Ascending aorta (tissue), 2 donors: ENCODE results near the gene COL20A1. TPM values are rescaled to one million over a fixed set of nuclear protein-coding genes. Genes with fewer than 3 reads are reported as not detected.

Experiments used
- DNase-seq, 2 donors: peaks; one replicate each; pipeline ENCODE4 v3.0.0-alpha.2; 2019; ENCODE audit warnings: low spot score in 2 of 2
- H3K27ac ChIP-seq, 2 donors: fragments of 200-600 bp; sonication (generic); one replicate each; pipeline ENCODE4 v1.5.1; 2016 to 2017; ENCODE audit warnings: mild to moderate bottlenecking in 1 of 2
- H3K27me3 ChIP-seq: fragments of 200-600 bp; sonication (generic); one replicate; pipeline ENCODE4 v1.5.1; 2017
- H3K36me3 ChIP-seq, 2 donors: fragments of 200-600 bp; sonication (generic); one replicate each; pipeline ENCODE4 v1.5.1; 2016
- H3K4me1 ChIP-seq, 2 donors: fragments of 200-600 bp; sonication (generic); one replicate each; pipeline ENCODE4 v1.5.1; 2016 to 2017; ENCODE audit warnings: mild to moderate bottlenecking in 1 of 2
- H3K4me3 ChIP-seq, 2 donors: fragments of 200-600 bp; sonication (generic); one replicate each; pipeline ENCODE4 v1.5.1; 2016 to 2017; ENCODE audit warnings: mild to moderate bottlenecking in 1 of 2
- H3K9me3 ChIP-seq, 2 donors: fragments of 200-600 bp; sonication (generic); one replicate each; pipeline ENCODE4 v1.5.1; 2016
- CTCF ChIP-seq, 3 experiments: fragments of 200-600 bp in 2 of 3; fragments of 450-650 bp in 1 of 3; sonication (generic) in 2 of 3; IDR thresholded peaks; one replicate each; pipeline ENCODE4 v1.5.1; 2016 to 2019; ENCODE audit warnings: antibody characterized with exemption in 3 of 3, mild to moderate bottlenecking in 1 of 3, moderate library complexity in 1 of 3
- intact Hi-C: fragments of 100-400 bp; cut with DNase I; formaldehyde crosslinking; loops from one replicate; pipeline ENCODE4 v1.15.1; 2023
- total RNA-seq: library from RNA; depleted of rRNA; stranded (reverse); fragments of >200 nt; gene quantifications from one replicate; pipeline ENCODE4 v1.1.0, GENCODE V29; 2016

Gene COL20A1
- total RNA-seq, 1 donor from 2014 or later: not detected

- Histone ChIP-seq H3K4me3 (no peak overlapping the region), H3K9me3 (no peaks in the 10 kb centered on the region), H3K4me1 (peaks cover 4 to 15% of the 10 kb centered on the region in 2 donors), H3K27ac (no peak overlapping the region), H3K36me3 (peaks cover 59 to 66% of the 10 kb centered on the region in 2 donors), H3K27me3 (no peaks in the 10 kb centered on the region)
- intact Hi-C loops: no loop called here
- no peak for TF ChIP-seq CTCF (IDR thresholded peaks at IDR 0.05)
- DNase-seq: no peak
Measured at GRCh38 chr20:63277466-63278272, 15.3 kb upstream of the COL20A1 start.

GRCh38 chr20:63278661-63279060, 14.3 kb upstream of the COL20A1 start:
- Histone ChIP-seq H3K4me1 (peaks cover 2 to 10% of the 10 kb centered on the region in 2 donors), H3K9me3 (no peaks in the 10 kb centered on the region)
- DNase-seq: no peak

GRCh38 chr20:63279931-63280330, 13.1 kb upstream of the COL20A1 start:
- H3K27ac ChIP-seq: no peak overlapping the region
- peaks cover 80 to 88% of the 10 kb centered on the region in 2 donors for H3K36me3 ChIP-seq
- H3K9me3 ChIP-seq: no peaks in the 10 kb centered on the region
- no peak for TF ChIP-seq CTCF (IDR thresholded peaks at IDR 0.05)
- no peak for DNase-seq
- no peaks in the 10 kb centered on the region for H3K27me3 ChIP-seq
- intact Hi-C loops: no loop called here
- H3K4me3 ChIP-seq: no peak overlapping the region
- H3K4me1 ChIP-seq: no peaks in the 10 kb centered on the region

More at GRCh38 chr20:63278661-63279060, 14.3 kb upstream of the COL20A1 start:
- H3K4me3 ChIP-seq: no peak overlapping the region
- intact Hi-C loops: no loop called here
- no peaks in the 10 kb centered on the region for H3K27me3 ChIP-seq
- peaks cover 67 to 76% of the 10 kb centered on the region in 2 donors for H3K36me3 ChIP-seq
- no peak overlapping the region for H3K27ac ChIP-seq
- no peak for TF ChIP-seq CTCF (IDR thresholded peaks at IDR 0.05)

GRCh38 chr20:63280371-63280770, 12.6 kb upstream of the COL20A1 start:
- Histone ChIP-seq H3K36me3 (peaks cover 82 to 92% of the 10 kb centered on the region in 2 donors), H3K9me3 (no peaks in the 10 kb centered on the region), H3K4me3 (no peak overlapping the region), H3K27ac (no peak overlapping the region), H3K4me1 (no peaks in the 10 kb centered on the region), H3K27me3 (no peaks in the 10 kb centered on the region)
- no peak for DNase-seq
- TF ChIP-seq CTCF (IDR thresholded peaks at IDR 0.05): no peak
- intact Hi-C loops: no loop called here

GRCh38 chr20:63280929-63281545, 11.9 kb upstream of the COL20A1 start:
- DNase-seq: no peak
- intact Hi-C loops: no loop called here
- no peaks in the 10 kb centered on the region for H3K27me3 ChIP-seq
- no peak for TF ChIP-seq CTCF (IDR thresholded peaks at IDR 0.05)
- H3K4me3 ChIP-seq: no peak overlapping the region
- no peaks in the 10 kb centered on the region for H3K9me3 ChIP-seq
- no peak overlapping the region for H3K27ac ChIP-seq
- H3K36me3 ChIP-seq: peaks cover 89 to 98% of the 10 kb centered on the region in 2 donors
- H3K4me1 ChIP-seq: no peaks in the 10 kb centered on the region
